PC-9 (cell line): ENCODE results near the gene TEAD2.

Experiments
- EZH2 ChIP-seq: fragments of 200-600 bp; sonication (generic); IDR thresholded peaks from 2 replicates; pipeline ENCODE4 v1.8.0; 2017; ENCODE audit warnings: antibody characterized with exemption, low read depth
- TF ChIP-seq, protein P1 (sequence below): fragments of 200-600 bp; sonication (generic); conservative IDR thresholded peaks from 2 replicates; pipeline ENCODE4 v1.6.1; 2017; ENCODE audit warnings: mixed run types, antibody characterized with exemption, mild to moderate bottlenecking, moderate library complexity

DNA sequence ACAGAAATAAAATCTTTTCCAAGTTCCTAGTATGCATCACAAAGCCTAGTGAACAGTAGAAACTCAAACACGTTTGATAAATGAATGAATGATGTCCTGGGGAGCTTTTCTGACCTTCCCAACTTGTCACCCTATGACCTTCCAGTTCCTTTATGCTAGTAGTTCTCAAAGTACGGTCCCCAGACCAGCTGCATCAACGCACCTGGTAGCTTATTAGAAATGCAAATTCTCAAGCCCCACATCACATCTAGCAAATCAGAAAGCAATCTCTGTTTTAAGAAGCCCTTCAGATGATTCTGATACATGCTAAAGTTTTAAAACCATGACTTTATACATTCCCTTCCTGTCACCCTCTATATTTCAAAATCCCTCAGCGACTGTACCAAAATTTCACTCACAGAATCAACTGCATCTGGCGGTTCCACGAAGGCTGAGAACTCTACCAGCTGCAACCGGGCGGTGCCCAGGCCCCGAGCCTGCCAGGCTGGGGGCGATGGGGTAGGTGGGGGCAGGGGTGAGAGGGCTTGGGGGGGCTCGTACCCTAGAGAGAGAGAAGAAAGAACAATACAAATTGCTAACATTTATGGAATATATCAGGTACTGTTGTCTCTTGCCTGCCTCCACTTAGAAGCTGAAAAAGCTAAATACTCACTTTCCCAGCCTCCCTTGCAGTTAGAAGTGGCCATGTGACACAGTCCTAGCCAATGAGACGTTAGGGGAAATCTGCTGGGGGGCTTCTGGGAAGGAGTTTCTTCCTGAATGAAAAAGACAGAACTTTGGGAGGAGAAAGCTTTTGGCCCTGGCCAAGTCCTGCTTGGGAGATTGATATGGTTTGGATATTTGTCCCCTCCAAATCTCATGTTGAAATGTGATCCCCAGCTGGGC lies 13.7 kb downstream of the TEAD2 start:
- TF ChIP-seq, protein P1, sequence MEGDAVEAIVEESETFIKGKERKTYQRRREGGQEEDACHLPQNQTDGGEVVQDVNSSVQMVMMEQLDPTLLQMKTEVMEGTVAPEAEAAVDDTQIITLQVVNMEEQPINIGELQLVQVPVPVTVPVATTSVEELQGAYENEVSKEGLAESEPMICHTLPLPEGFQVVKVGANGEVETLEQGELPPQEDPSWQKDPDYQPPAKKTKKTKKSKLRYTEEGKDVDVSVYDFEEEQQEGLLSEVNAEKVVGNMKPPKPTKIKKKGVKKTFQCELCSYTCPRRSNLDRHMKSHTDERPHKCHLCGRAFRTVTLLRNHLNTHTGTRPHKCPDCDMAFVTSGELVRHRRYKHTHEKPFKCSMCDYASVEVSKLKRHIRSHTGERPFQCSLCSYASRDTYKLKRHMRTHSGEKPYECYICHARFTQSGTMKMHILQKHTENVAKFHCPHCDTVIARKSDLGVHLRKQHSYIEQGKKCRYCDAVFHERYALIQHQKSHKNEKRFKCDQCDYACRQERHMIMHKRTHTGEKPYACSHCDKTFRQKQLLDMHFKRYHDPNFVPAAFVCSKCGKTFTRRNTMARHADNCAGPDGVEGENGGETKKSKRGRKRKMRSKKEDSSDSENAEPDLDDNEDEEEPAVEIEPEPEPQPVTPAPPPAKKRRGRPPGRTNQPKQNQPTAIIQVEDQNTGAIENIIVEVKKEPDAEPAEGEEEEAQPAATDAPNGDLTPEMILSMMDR, result no peak
- no peak for TF ChIP-seq EZH2
